ENCODE results near the gene EXTL1.

- TF ChIP-seq POLR2A (IDR thresholded peaks at IDR 0.05; ENCODE audit: low read depth, low read length): no peak
- TF ChIP-seq CTCF (IDR thresholded peaks at IDR 0.05; ENCODE audit: extremely low read depth in 1 of 2, insufficient read depth in 1 of 2, low read depth in 1 of 2, low read length in 2 of 2): no peak
- no peak for TF ChIP-seq EZH2 (IDR thresholded peaks at IDR 0.05; ENCODE audit: borderline replicate concordance, low read depth, low read length, severe bottlenecking)
These were observed 61.6 kb downstream of the EXTL1 start for GRCh38 chr1:26083208-26083607.
